ENCODE data around the gene MRPS9.

DNA sequence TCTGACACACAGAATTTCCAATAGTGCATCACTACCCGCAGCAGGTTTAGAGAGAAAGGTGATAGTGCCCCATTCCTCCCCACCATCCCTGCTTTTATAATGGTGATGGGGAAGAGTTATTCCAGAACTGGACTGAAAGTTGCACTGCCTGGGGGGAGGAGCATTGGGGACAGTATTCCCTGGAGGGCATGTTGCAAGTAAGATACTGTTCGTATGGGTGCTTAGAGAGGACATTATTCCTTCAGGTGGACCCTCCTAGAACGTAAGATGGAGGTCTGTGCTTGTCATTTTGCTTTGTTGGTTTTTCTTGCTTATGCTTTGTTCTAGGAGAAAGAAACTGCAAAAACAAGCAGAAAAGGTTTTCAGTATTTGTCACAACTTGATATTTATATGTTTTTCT is 23.7 kb downstream of the MRPS9 start:
- TF ChIP-seq, protein P1, sequence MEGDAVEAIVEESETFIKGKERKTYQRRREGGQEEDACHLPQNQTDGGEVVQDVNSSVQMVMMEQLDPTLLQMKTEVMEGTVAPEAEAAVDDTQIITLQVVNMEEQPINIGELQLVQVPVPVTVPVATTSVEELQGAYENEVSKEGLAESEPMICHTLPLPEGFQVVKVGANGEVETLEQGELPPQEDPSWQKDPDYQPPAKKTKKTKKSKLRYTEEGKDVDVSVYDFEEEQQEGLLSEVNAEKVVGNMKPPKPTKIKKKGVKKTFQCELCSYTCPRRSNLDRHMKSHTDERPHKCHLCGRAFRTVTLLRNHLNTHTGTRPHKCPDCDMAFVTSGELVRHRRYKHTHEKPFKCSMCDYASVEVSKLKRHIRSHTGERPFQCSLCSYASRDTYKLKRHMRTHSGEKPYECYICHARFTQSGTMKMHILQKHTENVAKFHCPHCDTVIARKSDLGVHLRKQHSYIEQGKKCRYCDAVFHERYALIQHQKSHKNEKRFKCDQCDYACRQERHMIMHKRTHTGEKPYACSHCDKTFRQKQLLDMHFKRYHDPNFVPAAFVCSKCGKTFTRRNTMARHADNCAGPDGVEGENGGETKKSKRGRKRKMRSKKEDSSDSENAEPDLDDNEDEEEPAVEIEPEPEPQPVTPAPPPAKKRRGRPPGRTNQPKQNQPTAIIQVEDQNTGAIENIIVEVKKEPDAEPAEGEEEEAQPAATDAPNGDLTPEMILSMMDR (IDR thresholded peaks at IDR 0.05): no peak
- TF ChIP-seq POLR2A (IDR thresholded peaks at IDR 0.05) (no peak), EP300 (IDR thresholded peaks at IDR 0.05) (no peak), POLR2AphosphoS5 (IDR thresholded peaks at IDR 0.05) (no peak)

All from suprapubic skin (tissue), 4 donors.